GM18505 (cell line): ENCODE measurements around the gene CADM2.
"Not testable (repeated sequence)": the region's sequence is repeated elsewhere in the genome, so short reads cannot be mapped to it uniquely, and the experiment has no call there.

Experiments
- ATAC-seq: cut with Tn5 transposase; IDR thresholded peaks from one replicate; pipeline ENCODE4 v1.9.1; 2021; ENCODE audit not compliant: unreplicated experiment
- POLR2A ChIP-seq: IDR thresholded peaks from 4 replicates; pipeline ENCODE4 v1.6.1; 2011; ENCODE audit warnings: borderline replicate concordance; ENCODE audit not compliant: insufficient read depth, insufficient read length; ENCODE audit errors: extremely low read depth

The CADM2 gene

DNA sequence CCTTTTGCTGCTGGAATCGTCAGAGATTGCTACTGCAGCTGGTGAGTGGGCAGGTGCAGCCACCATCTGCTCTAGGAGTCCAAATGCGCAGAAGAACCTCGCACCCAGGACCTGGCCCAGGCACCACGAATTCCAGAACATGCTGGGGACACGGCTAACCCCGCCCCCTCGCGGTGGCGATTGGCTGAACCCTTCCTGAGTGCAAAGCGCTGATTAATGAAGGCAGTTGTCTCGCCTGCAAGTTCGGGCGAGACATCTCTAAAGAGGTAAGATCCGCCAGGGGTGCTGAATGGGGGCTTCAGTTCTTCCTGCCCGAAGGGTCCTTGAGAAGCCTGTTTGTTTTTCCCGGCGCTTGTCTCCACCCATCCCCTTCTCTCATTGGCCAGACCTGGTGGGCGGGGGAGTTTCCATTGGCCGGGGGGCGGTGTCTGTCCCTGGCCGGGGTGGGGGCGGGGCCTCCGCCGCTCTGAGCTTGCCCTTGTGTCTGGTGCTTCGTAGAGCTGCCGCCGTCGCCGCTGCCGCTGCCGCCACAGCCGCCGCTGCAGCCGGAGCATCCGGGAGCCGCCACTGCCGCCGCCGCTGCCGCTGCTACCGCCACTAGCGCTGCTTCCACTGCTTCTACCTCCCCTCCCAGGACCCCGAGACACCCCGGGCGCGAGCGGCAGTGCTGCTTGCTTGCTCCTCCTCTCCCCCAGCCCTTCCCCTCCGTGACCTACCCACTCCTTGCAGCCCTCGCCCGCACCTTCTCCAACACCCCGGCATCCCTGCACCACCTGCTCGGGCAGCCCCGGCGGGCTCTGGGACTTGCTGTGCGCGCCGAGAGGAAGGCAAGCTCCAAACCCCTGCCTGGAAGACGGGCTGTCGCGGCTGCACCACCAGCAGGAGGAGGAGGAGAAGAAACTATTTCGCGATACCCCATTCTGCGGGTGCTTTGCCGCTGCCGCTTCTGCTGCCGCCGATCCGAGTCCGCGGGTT, at the start of gene CADM2:
TSS of gene CADM2 (plus strand) at position 495 of the 975 bp plus-strand sequence.
- peak; percentile 98 for ATAC-seq
- no peak for TF ChIP-seq POLR2A

DNA sequence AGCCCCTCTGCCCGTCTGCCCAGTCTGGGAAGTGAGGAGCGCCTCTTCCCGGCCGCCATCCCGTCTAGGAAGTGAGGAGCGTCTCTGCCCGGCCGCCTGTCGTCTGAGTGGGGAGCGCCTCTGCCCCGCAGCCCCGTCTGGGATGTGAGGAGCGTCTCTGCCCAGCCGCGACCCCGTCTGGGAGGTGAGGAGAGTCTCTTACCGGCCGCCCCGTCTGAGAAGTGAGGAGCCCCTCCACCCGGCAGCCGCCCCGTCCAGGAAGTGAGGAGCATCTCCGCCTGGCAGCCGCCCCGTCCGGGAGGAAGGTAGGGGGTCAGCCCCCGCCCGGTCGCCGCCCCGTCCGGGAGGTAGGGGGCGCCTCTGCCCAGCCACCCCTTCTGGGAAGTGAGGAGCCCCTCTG, 40.2 kb upstream of the CADM2 start:
- not testable (repeated sequence) for ATAC-seq

- TF ChIP-seq POLR2A, result no peak
- ATAC-seq, result no peak
Measured at GRCh38 chr3:84922682-84923081, 36.1 kb upstream of the CADM2 start.

DNA sequence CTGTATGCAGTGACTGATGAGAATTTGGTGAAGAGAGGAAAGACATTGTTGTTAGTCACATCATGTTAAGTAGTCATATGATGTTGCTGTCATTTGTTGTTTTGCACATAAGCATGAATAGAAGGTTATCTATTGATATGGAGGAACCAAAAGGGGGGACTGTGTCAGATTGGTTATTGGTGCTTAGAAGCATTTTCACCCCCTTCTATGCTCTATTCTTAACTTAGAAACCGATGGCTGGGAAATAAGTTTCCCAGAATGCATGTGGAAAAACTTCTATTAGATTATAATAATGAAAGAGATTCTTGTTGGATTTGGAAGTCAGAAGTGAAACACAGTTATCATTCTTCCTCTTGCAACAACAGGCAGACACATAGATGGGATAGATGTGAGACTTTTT, 33.2 kb upstream of the CADM2 start:
- ATAC-seq, result no peak
- TF ChIP-seq POLR2A, result no peak

DNA sequence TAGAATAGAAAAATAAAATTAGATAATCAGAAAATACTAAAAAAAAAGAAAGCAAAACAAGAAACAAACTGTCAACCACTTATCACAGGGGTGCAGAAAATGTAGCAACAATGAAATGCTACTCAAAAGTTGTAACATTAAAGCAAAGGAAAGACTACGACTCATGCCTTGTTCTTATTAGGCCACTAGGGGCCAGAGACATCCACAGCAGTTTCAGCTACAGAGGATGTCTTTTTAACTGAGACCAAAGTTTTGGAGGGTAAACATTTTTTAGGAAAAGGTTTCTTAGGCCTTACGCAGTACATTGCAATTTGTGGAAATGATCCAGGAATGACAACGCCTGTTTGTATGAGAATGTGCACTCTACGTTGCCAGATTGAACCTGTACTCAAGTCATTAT, 15.4 kb upstream of the CADM2 start:
- TF ChIP-seq POLR2A, result no peak
- ATAC-seq, result no peak

DNA sequence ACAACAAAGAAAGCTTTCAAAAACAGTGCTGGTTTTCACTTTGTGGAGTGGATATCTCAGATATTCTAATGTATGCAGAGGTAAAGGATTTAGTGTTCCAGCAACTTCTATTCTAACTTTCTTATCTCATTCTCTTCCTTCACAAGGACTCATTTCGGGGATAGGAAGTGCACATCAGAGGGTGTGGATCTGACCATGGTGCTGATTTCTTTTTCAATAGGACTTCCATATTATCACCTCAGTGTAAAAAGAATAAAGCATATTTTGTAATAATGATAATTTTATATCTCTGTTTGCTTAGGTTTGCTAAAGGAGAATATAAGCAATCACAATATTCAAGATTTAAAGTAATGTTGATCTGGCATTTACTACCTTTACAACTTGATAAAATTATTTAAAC, 12.5 kb upstream of the CADM2 start:
- no peak for TF ChIP-seq POLR2A
- no peak for ATAC-seq

GRCh38 chr3:84959470-84960271, 882 bp downstream of the CADM2 start:
- ATAC-seq, result no peak

DNA sequence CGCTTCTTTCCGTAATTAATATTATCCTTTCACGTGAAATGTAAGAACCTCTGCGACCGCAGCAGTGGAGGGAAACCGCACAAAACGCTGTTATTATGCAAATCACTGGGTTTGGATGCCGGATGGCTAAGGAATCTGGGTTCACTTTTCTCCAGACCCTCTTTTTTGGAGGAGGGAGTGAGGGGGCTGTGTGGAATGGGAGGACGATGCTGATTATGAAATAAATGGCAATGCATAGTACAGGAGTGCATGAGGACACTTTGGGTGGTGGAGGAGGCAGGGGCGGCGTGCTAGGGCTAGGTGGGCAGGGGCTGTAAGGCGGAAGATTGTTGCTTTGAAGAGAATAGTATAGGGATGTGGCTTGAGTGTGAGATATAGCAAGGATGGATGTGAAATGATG, 1.8 kb downstream of the CADM2 start:
- ATAC-seq, result no peak
- TF ChIP-seq POLR2A, result no peak

More at GRCh38 chr3:84959470-84960271, 882 bp downstream of the CADM2 start:
- TF ChIP-seq POLR2A, result no peak

DNA sequence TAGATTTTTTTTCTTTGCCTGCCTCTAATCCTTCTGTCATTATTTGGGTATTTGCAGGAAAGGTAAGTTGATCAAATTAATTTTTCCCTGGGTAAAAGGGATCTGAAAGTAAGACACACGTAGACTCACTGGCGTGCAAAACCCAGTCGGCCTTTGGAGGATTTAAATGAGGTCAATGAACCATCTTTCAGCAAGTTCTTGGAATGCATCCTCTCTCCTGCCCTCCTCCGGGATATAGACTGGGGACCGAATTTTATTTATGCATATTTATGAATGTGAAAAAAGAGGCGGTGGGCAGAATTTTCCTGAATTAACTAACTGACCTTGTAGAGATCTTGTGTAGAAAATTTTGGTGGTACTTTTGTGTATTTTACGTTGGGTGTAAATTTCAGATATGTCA, 2.2 kb downstream of the CADM2 start:
- no peak for ATAC-seq
- TF ChIP-seq POLR2A, result no peak

DNA sequence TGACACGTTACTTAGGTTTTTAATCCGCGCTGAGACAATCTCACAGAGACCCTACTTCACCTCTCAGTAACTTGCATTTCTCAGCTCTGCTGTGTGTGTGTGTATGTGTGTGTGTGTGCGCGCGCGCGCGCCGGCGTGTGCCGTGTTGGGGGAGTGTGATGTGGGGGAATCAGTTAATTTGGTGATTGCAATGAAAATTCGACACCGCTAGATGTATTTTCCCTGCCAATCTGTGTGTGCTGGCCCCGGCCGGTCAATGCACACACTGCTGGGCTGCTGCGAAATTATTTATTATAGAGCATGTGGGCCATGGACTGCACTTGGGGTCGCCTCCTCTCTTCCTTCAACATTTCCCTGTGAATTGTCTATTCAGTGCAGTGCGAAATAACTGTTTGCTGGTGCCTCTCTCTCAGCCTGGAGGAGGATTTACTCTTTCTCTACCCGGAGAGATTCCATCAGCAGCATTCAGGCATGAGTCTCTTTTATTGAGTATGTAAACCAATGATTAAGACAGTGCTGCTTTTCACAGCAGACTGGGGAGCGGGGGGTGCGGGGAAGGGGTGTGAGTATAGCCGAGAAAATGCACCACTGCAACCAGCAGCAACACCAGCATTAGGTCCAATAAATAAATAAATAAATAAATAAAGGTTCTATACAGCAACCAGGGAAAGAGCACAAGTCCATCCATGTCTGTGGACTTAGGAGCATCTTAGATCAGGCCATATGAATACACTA, 2.9 kb downstream of the CADM2 start:
- no peak for TF ChIP-seq POLR2A
- ATAC-seq, result no peak

DNA sequence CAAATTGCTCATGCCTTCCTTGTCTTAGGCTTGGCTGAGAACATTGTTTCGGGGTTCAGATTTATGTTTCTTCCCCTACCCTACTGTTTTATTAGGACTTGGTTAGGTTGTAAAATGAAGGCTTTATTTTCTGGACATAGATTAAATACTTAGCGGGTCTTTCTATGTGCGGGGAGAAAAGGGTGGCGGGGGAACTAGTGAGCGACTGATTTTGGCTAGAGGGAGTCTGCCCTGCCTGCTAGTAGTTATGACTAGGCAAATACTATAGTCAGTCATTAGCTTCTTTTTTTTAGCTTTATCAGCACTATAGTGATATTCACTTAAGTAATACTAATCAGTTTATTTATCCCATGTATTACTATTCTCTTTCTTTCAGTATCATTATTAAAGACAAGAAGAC, 3.6 kb downstream of the CADM2 start:
- ATAC-seq, result no peak

GRCh38 chr3:84963137-84963536, 4.3 kb downstream of the CADM2 start:
- no peak for ATAC-seq
- TF ChIP-seq POLR2A, result no peak

More for the DNA sequence above, 3.6 kb downstream of the CADM2 start:
- TF ChIP-seq POLR2A, result no peak

DNA sequence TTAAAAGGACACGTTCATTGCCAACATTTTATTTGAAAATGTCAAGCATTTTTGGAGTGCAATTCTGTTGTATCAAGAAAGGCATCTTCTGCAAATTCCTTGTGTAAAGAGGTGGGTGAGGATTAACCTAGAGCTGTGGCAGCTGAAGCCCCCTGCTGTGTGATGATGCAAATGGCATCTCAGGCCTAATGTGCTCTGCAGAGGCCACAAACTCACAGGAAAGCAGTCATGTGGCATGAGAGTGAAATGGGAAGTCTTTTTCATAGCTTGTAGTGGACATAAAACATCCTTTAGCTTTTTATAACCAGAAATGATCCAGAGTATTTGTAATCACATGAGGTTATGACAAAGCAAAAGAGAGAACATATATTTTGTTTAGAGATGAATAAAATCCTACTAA, 6.4 kb downstream of the CADM2 start:
- no peak for ATAC-seq
- no peak for TF ChIP-seq POLR2A
